ENCODE measurements around the gene NLK. TPM values are rescaled to one million over a fixed set of nuclear protein-coding genes. Genes with fewer than 3 reads are reported as not detected.

Gene NLK
- total RNA-seq, 1 experiment from 2014 or later, result 40.3 TPM

GRCh38 chr17:28173801-28174200, 131.3 kb downstream of the NLK start:
- CTCF ChIA-PET, result no interaction called here
- no peak for DNase-seq (ENCODE audit: low spot score)
- H3K4me3 Mint-ChIP-seq, result no peak overlapping the region
- H3K27me3 Mint-ChIP-seq (ENCODE audit: low read depth), result no peaks in the 10 kb centered on the region
- TF ChIP-seq USF1 (CRISPR knock-in tag; IDR thresholded peaks at IDR 0.05) (no peak), ZNF138 (CRISPR knock-in tag; conservative IDR thresholded peaks at IDR 0.05) (no peak), ERG (CRISPR knock-in tag; IDR thresholded peaks at IDR 0.05) (no peak), MLX (CRISPR knock-in tag; IDR thresholded peaks at IDR 0.05) (no peak), ZSCAN18 (CRISPR knock-in tag; IDR thresholded peaks at IDR 0.05) (no peak), ATF1 (CRISPR knock-in tag; IDR thresholded peaks at IDR 0.05) (no peak), EMX1 (CRISPR knock-in tag; IDR thresholded peaks at IDR 0.05) (no peak), ZBTB43 (CRISPR knock-in tag; IDR thresholded peaks at IDR 0.05) (no peak), MAX (CRISPR knock-in tag; IDR thresholded peaks at IDR 0.05) (no peak), ATF3 (CRISPR knock-in tag; conservative IDR thresholded peaks at IDR 0.05) (no peak)
- peaks cover 59% of the 10 kb centered on the region for H3K4me1 Mint-ChIP-seq
- peaks cover 24% of the 10 kb centered on the region for H3K36me3 Mint-ChIP-seq
- no peaks in the 10 kb centered on the region for H3K9me3 Mint-ChIP-seq
- H3K27ac Mint-ChIP-seq, result peak overlapping the region; percentile 90
- POLR2A ChIA-PET, result no interaction called here
- no peak for ATAC-seq

GRCh38 chr17:28174352-28175046, 132.0 kb downstream of the NLK start:
- Mint-ChIP-seq H3K36me3 (peaks cover 18% of the 10 kb centered on the region), H3K4me1 (peaks cover 59% of the 10 kb centered on the region), H3K27me3 (ENCODE audit: low read depth) (no peaks in the 10 kb centered on the region), H3K9me3 (no peaks in the 10 kb centered on the region), H3K27ac (peak overlapping the region; percentile 90), H3K4me3 (no peak overlapping the region)
- ATAC-seq, result no peak
- DNase-seq (ENCODE audit: low spot score), result no peak
- ChIA-PET CTCF (interaction anchor here (1.2 kb wide), 1 partner anchor 281 kb away, joined by 7 read pairs; the partner anchor contains the start of gene LYRM9), POLR2A (no interaction called here)
- no peak for TF ChIP-seq ZNF281 (CRISPR knock-in tag; IDR thresholded peaks at IDR 0.05)
- TF ChIP-seq ELF4 (CRISPR knock-in tag; IDR thresholded peaks at IDR 0.05; ENCODE audit: low read depth), result no peak
- no peak for TF ChIP-seq ZMAT4 (CRISPR knock-in tag; IDR thresholded peaks at IDR 0.05)
- TF ChIP-seq CBFB (CRISPR knock-in tag; IDR thresholded peaks at IDR 0.05; ENCODE audit: low read depth), result no peak
- no peak for TF ChIP-seq ZNF232 (CRISPR knock-in tag; IDR thresholded peaks at IDR 0.05)
- no peak for TF ChIP-seq IRF1 (CRISPR knock-in tag; IDR thresholded peaks at IDR 0.05)
- no peak for TF ChIP-seq SMAD3 (CRISPR knock-in tag; IDR thresholded peaks at IDR 0.05; ENCODE audit: borderline replicate concordance)
- no peak for TF ChIP-seq EMX1 (CRISPR knock-in tag; IDR thresholded peaks at IDR 0.05)
- TF ChIP-seq ZNF671 (CRISPR knock-in tag; IDR thresholded peaks at IDR 0.05), result no peak
- TF ChIP-seq GTF2I (CRISPR knock-in tag; conservative IDR thresholded peaks at IDR 0.05), result no peak
- no peak for TF ChIP-seq ZNF423 (CRISPR knock-in tag; IDR thresholded peaks at IDR 0.05)
- no peak for TF ChIP-seq ZNF138 (CRISPR knock-in tag; conservative IDR thresholded peaks at IDR 0.05)
- TF ChIP-seq CREB1 (CRISPR knock-in tag; IDR thresholded peaks at IDR 0.05), result no peak
- no peak for TF ChIP-seq GABPB1 (CRISPR knock-in tag; IDR thresholded peaks at IDR 0.05)
